GM21737 (cell line): ENCODE data around the gene MAVS.

Experiments
- ATAC-seq: cut with Tn5 transposase; IDR thresholded peaks from one replicate; pipeline ENCODE4 v1.9.1; 2021; ENCODE audit warnings: mild to moderate bottlenecking, moderate library complexity; ENCODE audit not compliant: unreplicated experiment

Gene MAVS

DNA sequence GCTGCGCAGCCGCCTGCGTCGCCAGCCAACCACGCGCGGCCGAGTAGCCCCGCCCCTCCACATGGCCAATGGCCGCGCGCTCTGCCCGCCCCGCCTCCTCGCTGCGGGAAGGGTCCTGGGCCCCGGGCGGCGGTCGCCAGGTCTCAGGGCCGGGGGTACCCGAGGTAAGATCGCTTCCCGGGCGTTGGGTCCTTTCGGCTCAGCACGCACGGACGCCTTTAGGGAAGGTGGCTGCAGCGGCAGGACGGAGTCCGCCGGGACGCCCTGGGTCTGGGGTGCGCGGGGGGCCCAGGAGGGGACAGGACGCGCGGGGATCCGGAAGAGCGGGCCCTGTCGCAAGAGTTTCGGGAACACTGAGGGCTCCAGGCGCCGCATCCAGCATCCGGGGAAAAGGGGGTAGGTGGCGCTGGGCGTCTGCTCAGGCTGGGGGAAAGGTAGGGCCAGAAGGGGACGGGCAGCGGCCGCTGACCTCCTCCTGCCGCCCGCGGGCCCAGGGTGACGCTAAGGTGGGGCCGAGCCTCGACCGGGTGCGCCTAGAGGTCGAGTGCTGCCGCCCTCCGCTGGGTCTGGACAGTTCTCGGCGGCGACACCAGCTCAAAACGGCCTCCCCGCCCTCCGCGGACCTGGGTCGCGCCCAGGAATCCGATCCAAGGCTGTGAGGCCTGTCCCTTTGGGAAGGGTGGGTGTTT is at the start of gene MAVS:
Gene MAVS, plus strand, starts transcription at position 95 of the 689 bp plus-strand sequence. CDS start 7,791 bp downstream, outside the sequence.
- peak; percentile 94 for ATAC-seq

DNA sequence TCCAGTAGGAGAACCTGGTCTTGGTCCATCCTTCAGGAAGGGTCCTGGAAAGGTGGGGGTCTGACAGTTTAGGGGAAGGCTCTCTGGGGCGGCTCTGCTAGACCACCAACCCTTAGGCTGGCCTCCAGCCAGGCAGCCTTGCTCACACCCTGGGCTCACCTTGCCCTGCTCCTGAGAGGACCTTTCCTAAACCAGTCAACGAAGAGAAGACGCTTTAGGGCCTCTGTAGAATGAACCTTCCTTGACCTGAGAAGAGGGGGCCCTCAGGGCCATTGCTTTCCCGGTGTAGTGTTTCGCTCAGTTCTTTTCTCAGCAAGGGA is 49.4 kb upstream of the MAVS start:
- ATAC-seq, result no peak

DNA sequence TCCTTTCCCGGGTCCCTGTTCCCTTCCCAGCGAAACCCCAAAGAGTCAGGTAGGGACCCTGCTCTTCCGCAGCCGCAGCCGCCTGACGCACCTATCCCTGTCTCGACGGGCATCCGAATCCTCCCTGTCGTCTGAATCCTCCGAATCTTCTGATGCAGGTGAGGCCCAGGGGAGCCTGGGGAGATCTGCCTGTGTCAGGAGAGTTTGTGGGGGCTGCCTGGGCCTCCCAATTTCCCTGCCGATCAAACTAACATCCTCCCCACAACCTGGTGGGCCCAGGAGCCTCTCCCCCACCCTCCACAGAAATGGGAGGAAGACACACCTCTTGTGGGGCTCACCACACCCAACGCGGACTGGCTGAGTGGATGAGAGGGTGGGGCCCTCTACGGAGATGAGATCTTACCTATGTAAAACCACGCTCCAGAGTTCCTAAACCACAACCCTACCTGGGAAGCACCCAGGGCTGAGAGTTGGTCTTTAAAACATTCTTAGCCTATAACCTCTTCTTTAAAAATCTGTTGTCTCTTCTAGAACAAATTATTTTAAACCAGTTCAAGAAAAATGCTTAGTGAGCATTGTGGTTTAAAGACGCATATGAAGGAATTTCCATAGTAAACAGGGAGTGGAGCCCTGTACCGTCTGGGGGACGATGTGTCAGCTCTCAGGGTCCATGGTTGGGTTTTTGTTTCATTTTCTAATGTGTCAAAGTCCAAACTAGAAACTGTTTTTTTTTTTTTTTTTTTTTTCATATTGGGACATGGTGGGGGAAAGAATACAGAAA is 48.9 kb upstream of the MAVS start:
- ATAC-seq, result no peak

DNA sequence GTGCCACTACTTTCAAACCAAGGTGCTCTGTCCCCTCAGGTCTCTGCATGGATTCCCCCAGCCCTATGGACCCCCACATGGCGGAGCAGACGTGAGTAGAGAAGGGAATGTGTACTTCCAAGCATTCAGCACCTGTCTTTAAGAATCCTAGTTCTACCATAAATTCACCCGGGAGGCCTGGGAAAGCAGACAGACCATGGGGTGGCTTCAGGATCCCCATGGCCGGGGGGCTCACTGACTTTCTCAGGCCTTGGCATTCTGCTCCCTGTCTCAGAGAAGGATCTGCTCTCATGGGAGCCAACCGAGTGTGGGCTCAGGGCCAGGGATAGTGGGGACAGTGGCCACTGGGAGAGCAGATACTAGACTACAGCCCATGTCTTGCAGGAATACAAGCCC is 48.3 kb upstream of the MAVS start:
- ATAC-seq, result no peak

DNA sequence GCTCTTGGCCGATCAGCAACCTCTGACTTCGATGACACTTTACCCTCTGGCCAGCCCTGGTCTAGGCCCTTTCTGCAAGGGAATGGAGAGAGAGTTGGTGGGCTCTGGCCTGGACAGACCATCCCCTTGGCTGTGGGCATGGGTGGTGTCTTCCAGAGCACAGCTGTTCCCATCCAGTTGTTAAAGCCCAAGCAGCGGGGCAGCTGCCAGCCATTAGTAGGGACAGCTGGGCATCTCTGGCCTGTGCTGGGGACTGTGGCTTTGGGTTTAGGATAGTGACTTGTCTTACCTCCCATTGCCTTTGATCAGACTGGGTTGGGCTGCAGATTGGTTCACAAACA is 47.8 kb upstream of the MAVS start:
- no peak for ATAC-seq

DNA sequence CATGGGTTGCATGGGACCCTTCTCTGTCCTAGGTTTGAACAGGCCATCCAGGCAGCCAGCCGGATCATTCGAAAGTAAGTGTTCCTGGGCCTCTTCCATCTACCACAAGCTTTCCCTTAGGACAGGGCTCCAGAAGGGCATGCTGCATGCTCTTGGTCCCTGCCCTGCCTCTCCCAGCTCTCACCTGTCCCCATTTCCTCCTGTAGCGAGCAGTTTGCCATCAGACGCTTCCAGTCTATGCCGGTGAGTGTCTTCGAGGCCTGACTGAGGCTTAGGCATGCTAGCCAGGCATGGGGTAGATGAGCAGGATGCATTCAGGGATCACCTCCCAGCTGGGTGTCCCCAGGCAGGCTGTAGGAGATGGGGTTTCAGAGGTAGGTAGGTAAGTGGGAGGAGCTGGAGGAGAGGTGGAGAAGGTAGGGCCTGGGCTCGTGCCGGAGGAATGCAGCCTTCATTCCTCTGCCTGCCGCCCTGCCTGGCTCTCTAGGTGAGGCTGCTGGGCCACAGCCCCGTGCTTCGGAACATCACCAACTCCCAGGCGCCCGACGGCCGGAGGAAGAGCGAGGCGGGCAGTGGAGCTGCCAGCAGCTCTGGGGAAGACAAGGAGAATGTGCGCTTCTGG is 46.3 kb upstream of the MAVS start:
- ATAC-seq, result no peak

DNA sequence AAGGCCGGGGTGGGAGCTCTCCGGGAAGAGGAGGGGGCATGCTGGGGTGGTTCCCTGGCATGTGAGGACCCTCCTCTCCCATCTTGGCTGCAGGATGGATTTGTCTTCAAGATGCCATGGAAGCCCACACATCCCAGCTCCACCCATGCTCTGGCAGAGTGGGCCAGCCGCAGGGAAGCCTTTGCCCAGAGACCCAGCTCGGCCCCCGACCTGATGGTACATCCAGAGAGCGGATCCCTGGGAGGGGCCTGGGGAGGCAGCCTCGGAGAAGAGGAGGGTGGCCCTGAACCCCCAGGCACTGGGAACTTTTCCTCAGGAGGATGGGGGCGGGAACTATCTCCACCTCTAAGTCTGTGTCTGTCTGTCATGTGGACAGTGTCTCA is 45.8 kb upstream of the MAVS start:
- no peak for ATAC-seq

DNA sequence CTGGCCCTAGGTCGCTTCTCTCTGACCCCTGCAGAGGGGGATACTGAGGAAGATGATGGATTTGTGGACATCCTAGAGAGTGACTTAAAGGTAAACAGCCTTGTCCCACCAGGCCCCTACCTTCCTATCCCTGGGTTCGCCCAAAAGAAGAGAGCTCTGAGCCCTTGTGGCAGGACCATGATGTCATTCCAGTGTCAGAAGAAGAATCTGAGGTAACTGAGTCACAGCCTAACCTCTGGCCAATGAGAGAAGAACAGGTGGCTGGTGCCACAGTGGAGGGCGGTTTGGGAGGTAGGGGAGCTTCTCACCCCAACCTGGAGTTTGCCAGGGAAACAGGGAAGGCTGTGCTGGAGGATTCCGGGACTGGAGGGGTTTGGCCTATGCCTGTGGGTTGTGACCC is 45.3 kb upstream of the MAVS start:
- ATAC-seq, result no peak

DNA sequence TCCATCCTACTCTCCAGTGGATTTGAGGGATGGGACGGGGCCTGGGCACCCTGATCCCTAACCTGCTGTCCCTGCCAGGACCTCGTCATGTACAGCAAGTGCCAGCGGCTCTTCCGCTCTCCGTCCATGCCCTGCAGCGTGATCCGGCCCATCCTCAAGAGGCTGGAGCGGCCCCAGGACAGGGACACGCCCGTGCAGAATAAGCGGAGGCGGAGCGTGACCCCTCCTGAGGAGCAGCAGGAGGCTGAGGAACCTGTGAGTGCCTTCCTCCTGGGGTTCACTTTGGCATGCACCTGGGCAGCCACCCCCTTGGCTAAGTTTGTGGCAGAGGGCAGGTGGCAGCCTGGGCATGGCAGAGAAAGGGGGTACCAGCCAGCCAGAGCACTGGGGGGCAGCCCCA is 44.8 kb upstream of the MAVS start:
- ATAC-seq, result no peak

DNA sequence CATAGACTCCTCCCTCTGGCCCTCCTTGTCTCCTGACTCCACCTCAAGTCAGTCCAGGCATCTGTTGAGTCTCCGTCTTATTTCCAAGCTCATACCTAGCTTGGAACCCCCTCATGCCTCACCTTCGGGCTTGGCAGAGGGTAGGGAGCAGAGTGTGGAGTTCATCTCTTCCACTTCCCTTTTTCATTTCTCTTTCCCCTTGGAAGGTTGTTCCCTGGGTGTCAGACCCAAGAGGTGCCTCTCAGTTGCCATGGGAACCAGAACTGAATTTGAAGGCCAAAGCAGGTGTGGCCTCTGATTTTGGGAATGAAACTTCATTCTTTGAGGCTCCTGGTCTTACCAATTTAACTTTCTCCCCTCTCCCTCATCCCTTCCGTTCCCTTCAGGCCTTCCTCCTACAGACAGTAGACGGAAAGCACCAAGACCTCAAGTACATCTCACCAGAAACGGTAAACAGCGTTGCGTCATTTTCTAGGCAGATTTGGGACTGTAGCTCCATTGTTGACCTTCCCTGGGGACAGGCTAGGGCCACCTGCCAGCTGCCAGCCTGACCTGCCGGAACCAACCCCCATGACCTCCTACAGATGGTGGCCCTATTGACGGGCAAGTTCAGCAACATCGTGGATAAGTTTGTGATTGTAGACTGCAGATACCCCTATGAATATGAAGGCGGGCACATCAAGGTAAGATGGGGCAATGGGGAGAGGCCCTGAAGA is 44.0 kb upstream of the MAVS start:
- ATAC-seq, result no peak

DNA sequence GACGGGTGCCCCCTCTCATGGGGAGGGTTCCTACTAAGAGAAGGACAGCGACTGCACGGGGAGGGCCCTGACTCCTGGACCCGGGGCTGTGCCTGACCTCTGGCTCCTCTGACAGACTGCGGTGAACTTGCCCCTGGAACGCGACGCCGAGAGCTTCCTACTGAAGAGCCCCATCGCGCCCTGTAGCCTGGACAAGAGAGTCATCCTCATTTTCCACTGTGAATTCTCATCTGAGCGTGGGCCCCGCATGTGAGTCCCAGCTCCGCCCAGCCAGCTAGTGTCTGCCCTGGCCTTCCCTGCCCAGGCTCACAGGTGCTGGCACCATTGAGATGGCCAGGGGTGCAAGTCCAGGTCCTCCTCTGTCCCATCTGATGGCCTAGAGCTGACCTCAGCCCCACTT is 43.3 kb upstream of the MAVS start:
- ATAC-seq, result no peak

DNA sequence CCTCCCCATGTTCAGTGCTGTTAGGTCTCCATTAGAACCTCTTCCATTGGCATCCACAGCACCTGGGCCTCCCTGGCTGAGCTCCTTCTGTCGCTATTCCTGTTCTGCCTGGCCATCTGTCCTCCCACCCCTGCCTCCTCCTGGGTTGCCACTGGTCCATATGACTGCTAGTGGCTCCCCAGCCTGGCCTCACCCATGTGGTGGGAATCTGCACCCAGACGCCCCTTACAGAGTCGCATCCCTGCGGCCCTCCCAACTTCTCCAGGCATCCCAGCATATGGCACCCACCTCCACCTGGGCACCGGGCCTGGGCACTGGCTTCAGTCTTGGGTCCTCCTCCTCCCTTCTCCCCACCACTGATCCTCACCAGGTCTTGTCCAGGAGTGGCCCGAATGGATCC is 42.8 kb upstream of the MAVS start:
- no peak for ATAC-seq

DNA sequence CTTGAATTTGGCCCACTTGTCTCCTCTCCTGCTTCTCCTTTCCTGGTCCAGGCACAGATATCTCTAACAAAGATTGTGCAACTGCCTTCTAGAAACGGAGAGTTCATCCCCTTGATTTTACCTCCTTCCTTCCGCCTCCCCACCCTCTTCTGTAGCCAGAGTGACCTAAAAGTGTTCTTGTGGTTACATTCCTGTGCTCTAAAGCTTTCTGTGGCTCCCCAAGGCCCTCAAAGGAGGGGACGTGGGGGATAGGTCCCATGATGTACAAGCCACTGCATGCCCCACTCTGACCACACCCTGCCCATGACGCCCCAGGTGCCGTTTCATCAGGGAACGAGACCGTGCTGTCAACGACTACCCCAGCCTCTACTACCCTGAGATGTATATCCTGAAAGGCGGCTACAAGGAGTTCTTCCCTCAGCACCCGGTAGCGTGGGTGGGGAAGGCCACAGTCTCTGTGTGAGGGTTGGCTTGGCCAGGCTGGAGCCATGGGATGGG is 42.3 kb upstream of the MAVS start:
- ATAC-seq, result no peak

DNA sequence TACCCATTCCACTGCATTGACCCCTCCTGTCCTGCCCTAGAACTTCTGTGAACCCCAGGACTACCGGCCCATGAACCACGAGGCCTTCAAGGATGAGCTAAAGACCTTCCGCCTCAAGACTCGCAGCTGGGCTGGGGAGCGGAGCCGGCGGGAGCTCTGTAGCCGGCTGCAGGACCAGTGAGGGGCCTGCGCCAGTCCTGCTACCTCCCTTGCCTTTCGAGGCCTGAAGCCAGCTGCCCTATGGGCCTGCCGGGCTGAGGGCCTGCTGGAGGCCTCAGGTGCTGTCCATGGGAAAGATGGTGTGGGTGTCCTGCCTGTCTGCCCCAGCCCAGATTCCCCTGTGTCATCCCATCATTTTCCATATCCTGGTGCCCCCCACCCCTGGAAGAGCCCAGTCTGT is 41.9 kb upstream of the MAVS start:
- ATAC-seq, result no peak

DNA sequence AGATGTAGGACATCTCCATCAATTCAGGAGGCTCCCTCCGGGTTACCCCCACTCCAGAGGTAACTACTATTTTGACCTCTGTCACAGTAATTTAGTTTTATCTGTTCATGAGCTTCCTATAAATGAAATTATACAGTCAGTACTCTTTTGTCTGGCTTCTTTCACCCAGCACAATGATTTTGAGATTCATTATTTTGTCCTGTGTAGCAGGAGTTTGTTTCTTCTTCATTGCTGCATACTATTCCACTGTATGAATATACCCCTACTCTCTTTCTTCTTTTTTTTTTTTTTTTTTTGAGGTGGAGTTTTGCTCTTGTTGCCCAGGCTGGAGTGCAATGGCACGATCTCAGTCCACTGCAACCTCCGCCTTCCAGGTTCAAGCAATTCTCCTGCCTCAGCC is 38.1 kb upstream of the MAVS start:
- ATAC-seq, result no peak

DNA sequence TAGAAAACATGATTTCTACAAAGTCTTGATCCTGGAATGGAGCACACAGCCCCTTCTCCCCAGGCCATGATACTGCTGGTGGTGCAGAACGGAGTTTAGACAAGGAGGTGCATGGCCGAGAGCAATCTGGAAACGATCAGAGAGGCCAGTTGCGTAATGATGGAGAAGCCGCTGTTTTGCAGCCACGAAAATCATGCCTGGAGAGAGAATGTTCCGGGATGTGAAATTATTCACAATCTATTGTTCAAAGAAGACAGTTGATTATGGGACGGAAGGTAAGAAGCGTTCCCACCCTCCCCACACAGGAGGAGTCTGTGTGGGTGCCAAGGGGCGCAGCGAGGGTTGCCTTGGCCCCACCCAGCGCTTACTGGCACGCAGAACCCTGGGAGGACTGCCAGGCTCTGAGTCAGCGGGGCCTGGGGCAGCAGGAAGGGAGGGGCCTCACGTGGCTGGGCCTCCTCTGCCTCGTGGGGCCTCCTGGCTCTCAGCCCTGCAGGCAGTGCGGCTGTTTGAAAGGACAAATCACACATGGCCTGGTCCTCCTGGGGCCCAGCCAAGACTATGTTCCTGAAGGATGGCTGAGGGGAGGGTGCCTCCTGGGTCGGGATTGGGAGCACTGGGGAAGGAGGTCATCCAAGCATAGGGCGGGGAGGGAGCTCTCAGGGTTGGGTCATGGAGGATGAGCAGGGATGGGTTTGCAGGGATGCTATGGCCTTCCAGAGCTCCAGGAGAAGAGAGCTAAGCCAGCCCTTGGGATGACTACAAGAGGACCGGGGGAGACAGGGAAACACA is 35.0 kb upstream of the MAVS start:
- ATAC-seq, result no peak

DNA sequence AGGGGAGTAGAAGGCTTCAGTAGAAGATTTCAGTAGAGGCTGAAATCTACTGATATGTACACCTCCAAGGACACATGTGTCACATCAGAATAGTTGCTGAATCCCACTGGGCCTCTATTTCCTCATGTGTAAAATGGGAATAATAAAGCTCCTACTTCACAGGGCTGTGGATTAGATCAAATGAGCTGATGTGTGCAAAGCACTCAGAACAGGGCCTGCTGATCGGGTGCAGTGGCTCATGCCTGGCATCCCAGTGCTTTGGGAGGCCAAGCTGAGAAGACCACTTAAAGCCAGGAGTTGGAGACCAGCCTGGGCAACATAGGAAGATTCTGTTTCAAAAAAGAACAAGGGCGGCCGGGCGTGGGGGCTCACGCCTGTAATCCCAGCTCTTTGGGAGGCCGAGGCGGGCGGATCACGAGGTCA is 34.4 kb upstream of the MAVS start:
- ATAC-seq, result no peak

DNA sequence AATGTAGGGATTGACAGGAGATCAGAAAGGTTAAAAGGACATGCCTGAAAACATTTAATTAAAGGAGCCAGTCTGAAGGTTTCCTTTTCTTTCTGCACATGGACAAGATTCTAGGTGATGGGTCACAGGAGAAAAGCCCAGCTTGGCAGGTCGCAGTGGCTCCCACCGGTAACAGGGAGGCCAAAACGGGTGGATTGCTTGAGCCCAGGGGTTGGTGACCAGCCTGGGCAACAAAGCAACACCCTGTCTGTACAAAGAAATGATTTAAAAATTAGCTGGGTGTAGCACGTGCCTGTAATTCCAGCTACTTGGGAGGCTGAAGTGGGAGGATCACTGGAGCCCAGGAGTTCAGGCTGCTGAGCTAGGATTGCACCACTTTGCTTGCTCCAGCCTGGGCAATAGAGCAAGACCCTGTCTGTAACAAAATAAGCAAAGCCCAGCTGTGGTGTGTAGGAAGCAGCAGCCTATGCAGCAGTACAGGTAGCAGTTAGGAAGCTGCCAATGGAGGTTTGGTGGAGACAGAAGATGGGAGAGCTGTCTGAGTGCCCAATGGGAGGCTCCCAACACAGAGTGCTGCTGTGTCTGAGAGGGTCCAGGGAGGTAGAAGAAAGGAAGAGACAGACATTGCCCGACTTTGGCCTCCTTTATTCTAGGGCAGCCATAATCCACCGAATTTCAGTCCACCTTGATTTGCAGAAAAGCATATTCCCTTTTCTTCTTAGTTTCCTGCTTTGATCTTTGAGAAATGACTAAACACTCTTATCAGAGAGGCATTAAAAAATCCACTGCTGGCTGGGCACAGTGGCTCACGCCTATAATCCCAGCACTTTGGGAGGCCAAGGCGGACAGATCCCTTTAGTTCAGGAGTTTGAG is 33.4 kb upstream of the MAVS start:
- ATAC-seq, result no peak

DNA sequence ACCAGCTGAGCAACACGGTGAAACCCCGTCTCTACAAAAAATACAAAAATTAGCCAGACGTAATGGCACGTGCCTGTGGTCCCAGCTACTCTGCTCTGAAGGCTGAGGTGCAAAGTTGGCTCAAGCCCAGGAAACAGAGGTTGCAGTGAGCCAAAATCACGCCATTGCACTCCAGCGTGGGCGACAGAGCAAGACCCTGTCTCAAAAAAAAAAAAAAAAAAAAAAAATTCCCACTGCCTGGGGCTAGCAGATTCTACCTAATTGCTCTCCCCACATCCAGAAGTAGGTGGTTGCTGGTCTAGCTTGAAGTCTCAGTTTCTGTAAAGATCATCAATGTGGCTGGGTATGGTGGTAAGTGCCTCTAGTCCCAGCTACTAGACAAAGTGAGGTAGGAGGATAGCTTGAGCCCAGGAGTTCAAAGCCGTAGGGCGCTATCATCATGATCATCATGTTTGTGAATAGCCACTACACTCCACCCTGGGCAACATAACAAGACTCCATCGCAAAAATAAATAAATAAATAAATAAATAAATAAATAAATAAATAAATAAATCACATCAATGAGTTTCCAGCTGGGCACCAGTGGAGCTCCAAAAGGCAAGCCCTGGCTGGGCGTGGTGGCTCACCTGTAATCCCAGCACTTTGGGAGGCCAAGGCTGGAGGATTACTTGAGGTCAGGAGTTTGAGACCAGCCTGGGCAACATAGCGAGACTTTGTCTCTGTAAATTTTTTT is 32.6 kb upstream of the MAVS start:
- ATAC-seq, result no peak
